ENCODE data around the gene MALL. TPM values are rescaled to one million over a fixed set of nuclear protein-coding genes. Genes with fewer than 3 reads are reported as not detected.
"Not testable (repeated sequence)": the region's sequence is repeated elsewhere in the genome, so short reads cannot be mapped to it uniquely, and the experiment has no call there.

Gene MALL
- total and polyA plus RNA-seq, 2 of the 8 experiments (the other 6 are each of a cell fraction or from before 2014, with no cell fraction given) = 3.9 to 8.0 TPM

- CTCF ChIA-PET (ENCODE audit: partially characterized antibody); H2BK15ac ChIP-seq (ENCODE audit: low read length); H4K8ac ChIP-seq (ENCODE audit: extremely low read depth, insufficient read depth, low read length); DNase-seq (ENCODE audit: low read depth in 1 of 2, low spot score in 2 of 2); FAIRE-seq; H4K91ac ChIP-seq (replicated peaks; ENCODE audit: insufficient read length, low read length); H2BK120ac ChIP-seq (replicated peaks; ENCODE audit: low read depth, low read length); H3K4me2 ChIP-seq (ENCODE audit: insufficient read depth in 1 of 2, low read depth in 2 of 2, low read length in 2 of 2); H3K4ac ChIP-seq (replicated peaks; ENCODE audit: insufficient read length, low read depth, low read length); H3K79me2 ChIP-seq (ENCODE audit: control insufficient read depth in 1 of 2, insufficient read depth in 2 of 2, low read length in 2 of 2); H2BK12ac ChIP-seq (ENCODE audit: low read depth, low read length); POLR2A ChIA-PET (ENCODE audit: partially characterized antibody); H3K23ac ChIP-seq (ENCODE audit: insufficient read length); H3K4me3 ChIP-seq (ENCODE audit: extremely low read depth in 1 of 4, insufficient read depth in 2 of 4, low read depth in 3 of 4, low read length in 4 of 4); H2BK5ac ChIP-seq (ENCODE audit: low read depth, low read length); H3K27me3 ChIP-seq (replicated peaks in 1 of 4; ENCODE audit: control insufficient read depth in 3 of 4, extremely low read depth in 1 of 4, insufficient read depth in 3 of 4, low read length in 3 of 4); H2AK5ac ChIP-seq (ENCODE audit: low read depth, low read length); H3K27ac ChIP-seq (ENCODE audit: low read depth, low read length); H3K56ac ChIP-seq (replicated peaks; ENCODE audit: insufficient read length, low read depth, low read length); H3K4me1 ChIP-seq (replicated peaks in 1 of 4; ENCODE audit: control insufficient read depth in 3 of 4, insufficient read depth in 4 of 4, low read length in 3 of 4); H3K23me2 ChIP-seq (ENCODE audit: low read depth, low read length); H2BK20ac ChIP-seq (ENCODE audit: low read length); H3K14ac ChIP-seq (ENCODE audit: insufficient read length); H3K9ac ChIP-seq (replicated peaks in 1 of 4; ENCODE audit: extremely low read depth in 1 of 4, low read depth in 3 of 4, low read length in 3 of 4); H3K9me3 ChIP-seq (ENCODE audit: insufficient read depth in 2 of 2, low read depth in 1 of 2, low read length in 1 of 2); H3K36me3 ChIP-seq (ENCODE audit: control insufficient read depth in 2 of 4, insufficient read depth in 4 of 4, low read length in 3 of 4); H3K79me1 ChIP-seq (ENCODE audit: low read depth, low read length); H4K20me1 ChIP-seq (replicated peaks in 1 of 2; ENCODE audit: control insufficient read depth in 1 of 2, insufficient read depth in 2 of 2, low read length in 2 of 2); H4K5ac ChIP-seq (ENCODE audit: insufficient read length, low read depth, low read length); H3K18ac ChIP-seq (ENCODE audit: extremely low read depth, low read length); H2AFZ ChIP-seq (ENCODE audit: low read length): not testable (repeated sequence)
- no CpG with 5 or more reads among the region's 8 CpGs for WGBS, 2 experiments (ENCODE audit: extremely low coverage in 1 of 2, insufficient coverage in 1 of 2, insufficient read length in 1 of 2, insufficient replicate concordance in 2 of 2, low coverage in 1 of 2, low lambda C conversion rate in 2 of 2, missing lambda C conversion rate in 1 of 2)
Measured at GRCh38 chr2:110055819-110056408, 59.7 kb downstream of the MALL start.
